Hepatocyte (in vitro differentiated cells): Measurements from ENCODE around the gene PDLIM7. TPM values are rescaled to one million over a fixed set of nuclear protein-coding genes. Genes with fewer than 3 reads are reported as not detected.

Source experiments
- DNase-seq: peaks from one replicate; pipeline ENCODE4 v3.0.0-alpha.2; 2016; ENCODE audit warnings: low spot score
- H2AFZ ChIP-seq: fragments of 200-600 bp; sonication (generic); 2 replicates; pipeline ENCODE4 v1.6.0; 2016; ENCODE audit warnings: antibody characterized with exemption, mild to moderate bottlenecking
- H3K27ac ChIP-seq: fragments of 200-600 bp; sonication (generic); 2 replicates; pipeline ENCODE4 v1.5.1; 2016; ENCODE audit warnings: mild to moderate bottlenecking
- H3K27me3 ChIP-seq: fragments of 200-600 bp; sonication (generic); 2 replicates; pipeline ENCODE4 v1.6.1; 2016
- H3K36me3 ChIP-seq: fragments of 200-600 bp; sonication (generic); replicated peaks from 2 replicates; pipeline ENCODE4 v1.5.1; 2016; ENCODE audit warnings: low read depth; ENCODE audit not compliant: insufficient read depth
- H3K4me1 ChIP-seq: fragments of 200-600 bp; sonication (generic); 2 replicates; pipeline ENCODE4 v1.5.1; 2016; ENCODE audit warnings: mild to moderate bottlenecking, moderate library complexity; ENCODE audit not compliant: insufficient read depth
- H3K4me2 ChIP-seq: fragments of 200-600 bp; sonication (generic); 2 replicates; pipeline ENCODE4 v1.6.0; 2016
- H3K4me3 ChIP-seq: fragments of 200-600 bp; sonication (generic); 2 replicates; pipeline ENCODE4 v1.5.1; 2016; ENCODE audit warnings: mild to moderate bottlenecking
- H3K79me2 ChIP-seq: fragments of 200-600 bp; sonication (generic); 2 replicates; pipeline ENCODE4 v1.6.0; 2017; ENCODE audit warnings: mild to moderate bottlenecking
- H3K9me2 ChIP-seq: fragments of 200-600 bp; sonication (generic); replicated peaks from 2 replicates; pipeline ENCODE4 v1.6.0; 2017; ENCODE audit warnings: mild to moderate bottlenecking; ENCODE audit not compliant: insufficient read depth
- H3K9me3 ChIP-seq: fragments of 200-600 bp; sonication (generic); 2 replicates; pipeline ENCODE4 v1.5.1; 2016; ENCODE audit warnings: low read depth, mild to moderate bottlenecking
- H4K20me1 ChIP-seq: fragments of 200-600 bp; sonication (generic); 2 replicates; pipeline ENCODE4 v1.6.0; 2016; ENCODE audit warnings: mild to moderate bottlenecking; ENCODE audit not compliant: insufficient read depth, poor library complexity, severe bottlenecking
- EZH2 ChIP-seq: fragments of 200-600 bp; sonication (generic); IDR thresholded peaks from 2 replicates; pipeline ENCODE4 v1.6.1; 2016; ENCODE audit warnings: antibody characterized with exemption, mild to moderate bottlenecking, borderline replicate concordance
- EZH2phosphoT487 ChIP-seq: fragments of 200-600 bp; sonication (generic); IDR thresholded peaks from one replicate; pipeline ENCODE4 v1.6.1; 2018; ENCODE audit warnings: antibody characterized with exemption, mild to moderate bottlenecking, low read depth, moderate library complexity; ENCODE audit not compliant: unreplicated experiment, severe bottlenecking
- WGBS: methylation state at CpG from one replicate; pipeline ENCODE4 v1.1.6; 2016; ENCODE audit warnings: low lambda C conversion rate; ENCODE audit errors: missing lambda C conversion rate; 5-methylcytosine and 5-hydroxymethylcytosine counted together
- polyA plus RNA-seq: library from polyadenylated mRNA; unstranded; fragments of >200 nt; fragmentation: Nextera tagmentation; extraction: Ambion mirVana; gene quantifications from 2 replicates; pipeline ENCODE4 v1.2.1, GENCODE V29; 2016
- total RNA-seq: library from RNA; depleted of rRNA; stranded (reverse); fragments of >200 nt; gene quantifications from 2 replicates; pipeline ENCODE4 v1.2.3, GENCODE V29; 2014
- TF ChIP-seq, protein P1 (sequence below): fragments of 200-600 bp; sonication (generic); IDR thresholded peaks from 2 replicates; pipeline ENCODE4 v1.5.1; 2016; ENCODE audit warnings: antibody characterized with exemption, mild to moderate bottlenecking; ENCODE audit not compliant: poor library complexity

The PDLIM7 gene
- total and polyA plus RNA-seq, 2 experiments from 2014 or later: 57.1 to 143 TPM

DNA sequence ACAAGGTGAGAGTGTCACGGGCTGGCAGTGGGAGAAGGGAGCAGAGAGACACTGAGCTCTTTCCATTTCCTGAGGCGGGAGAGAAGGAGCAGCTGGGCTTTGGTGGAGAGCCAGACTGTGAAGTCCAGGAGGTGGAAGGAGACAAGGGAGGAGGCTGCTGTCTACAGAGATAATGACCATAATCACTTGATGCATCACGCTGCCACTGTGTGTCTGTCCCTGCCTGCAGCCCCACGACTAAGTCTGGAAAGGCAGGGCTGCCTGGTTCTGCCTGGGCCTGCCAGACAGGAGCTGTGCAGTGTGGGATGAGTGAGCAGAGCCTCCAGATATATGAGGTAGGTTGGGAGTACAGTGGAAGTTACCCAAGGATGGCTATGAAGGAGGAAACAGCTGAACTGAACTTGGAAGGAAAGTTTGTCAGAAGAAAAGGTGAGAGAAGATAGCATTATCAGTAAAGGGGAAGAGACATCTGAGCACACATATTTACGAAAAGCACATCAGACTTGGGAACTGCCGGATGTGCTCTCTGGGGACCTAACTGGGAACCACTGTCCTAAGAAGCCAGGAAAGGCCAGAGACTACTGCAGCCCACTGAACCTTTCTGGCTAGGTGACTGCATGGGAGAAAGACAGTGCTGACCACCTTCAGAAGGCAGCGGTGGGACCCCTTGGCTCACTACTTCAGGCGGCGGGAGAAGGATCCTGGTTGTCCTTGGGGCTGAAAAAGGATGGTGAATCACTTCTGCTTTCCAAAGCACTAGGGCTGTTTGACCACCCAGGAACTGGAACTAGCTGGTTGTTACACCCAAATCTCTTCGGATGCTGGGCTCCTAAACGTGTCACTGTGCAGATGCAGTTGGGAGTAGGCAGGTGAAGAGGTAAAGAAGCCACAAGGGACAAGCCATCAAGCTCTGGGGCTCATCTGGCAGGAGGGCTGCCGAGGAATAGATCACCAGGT is 32.1 kb upstream of the PDLIM7 start:
- no peak overlapping the region for H3K27ac ChIP-seq
- no peaks in the 10 kb centered on the region for H3K36me3 ChIP-seq
- 92% methylated on average over 12 of the region's 12 CpGs for WGBS

DNA sequence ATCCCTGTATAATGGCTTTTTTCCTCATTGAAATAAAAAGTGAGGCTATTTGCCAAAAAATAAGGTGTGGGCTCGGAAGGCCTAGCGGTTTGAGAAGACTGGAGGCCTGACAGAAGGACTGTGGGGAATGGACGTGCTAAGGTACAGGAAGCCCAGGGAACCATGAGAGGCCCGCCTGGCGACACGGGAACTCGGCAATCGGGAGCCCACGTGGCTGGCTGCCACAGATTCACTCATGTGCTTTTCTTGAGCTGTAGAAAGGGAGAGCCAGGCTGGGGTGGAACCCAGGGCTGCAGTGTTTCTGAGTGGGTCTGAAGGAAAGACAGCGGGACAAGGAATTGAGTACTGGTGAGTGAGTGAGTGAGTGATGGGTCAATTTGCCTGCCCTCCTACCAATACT is 31.2 kb upstream of the PDLIM7 start:
- no peak overlapping the region for H3K27ac ChIP-seq
- H4K20me1 ChIP-seq: peaks cover 4% of the 10 kb centered on the region
- no peak overlapping the region for H2AFZ ChIP-seq
- peaks cover 5% of the 10 kb centered on the region for H3K79me2 ChIP-seq
- no peaks in the 10 kb centered on the region for H3K4me1 ChIP-seq
- no peaks in the 10 kb centered on the region for H3K36me3 ChIP-seq
- TF ChIP-seq EZH2 (no peak), EZH2phosphoT487 (no peak)
- TF ChIP-seq, protein P1, sequence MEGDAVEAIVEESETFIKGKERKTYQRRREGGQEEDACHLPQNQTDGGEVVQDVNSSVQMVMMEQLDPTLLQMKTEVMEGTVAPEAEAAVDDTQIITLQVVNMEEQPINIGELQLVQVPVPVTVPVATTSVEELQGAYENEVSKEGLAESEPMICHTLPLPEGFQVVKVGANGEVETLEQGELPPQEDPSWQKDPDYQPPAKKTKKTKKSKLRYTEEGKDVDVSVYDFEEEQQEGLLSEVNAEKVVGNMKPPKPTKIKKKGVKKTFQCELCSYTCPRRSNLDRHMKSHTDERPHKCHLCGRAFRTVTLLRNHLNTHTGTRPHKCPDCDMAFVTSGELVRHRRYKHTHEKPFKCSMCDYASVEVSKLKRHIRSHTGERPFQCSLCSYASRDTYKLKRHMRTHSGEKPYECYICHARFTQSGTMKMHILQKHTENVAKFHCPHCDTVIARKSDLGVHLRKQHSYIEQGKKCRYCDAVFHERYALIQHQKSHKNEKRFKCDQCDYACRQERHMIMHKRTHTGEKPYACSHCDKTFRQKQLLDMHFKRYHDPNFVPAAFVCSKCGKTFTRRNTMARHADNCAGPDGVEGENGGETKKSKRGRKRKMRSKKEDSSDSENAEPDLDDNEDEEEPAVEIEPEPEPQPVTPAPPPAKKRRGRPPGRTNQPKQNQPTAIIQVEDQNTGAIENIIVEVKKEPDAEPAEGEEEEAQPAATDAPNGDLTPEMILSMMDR: no peak
- H3K9me2 ChIP-seq: no peaks in the 10 kb centered on the region
- WGBS: 97% methylated on average over 10 of the region's 10 CpGs
- no peak overlapping the region for H3K4me3 ChIP-seq
- H3K4me2 ChIP-seq: no peak overlapping the region
- no peaks in the 10 kb centered on the region for H3K27me3 ChIP-seq
- H3K9me3 ChIP-seq: no peaks in the 10 kb centered on the region
- DNase-seq: no peak

More for the DNA sequence above, 32.1 kb upstream of the PDLIM7 start:
- Histone ChIP-seq H3K4me2 (no peak overlapping the region), H3K27me3 (no peaks in the 10 kb centered on the region), H3K4me1 (no peaks in the 10 kb centered on the region), H3K79me2 (peaks cover 12% of the 10 kb centered on the region), H3K9me2 (no peaks in the 10 kb centered on the region), H2AFZ (no peak overlapping the region), H3K4me3 (no peak overlapping the region), H4K20me1 (peaks cover 7% of the 10 kb centered on the region), H3K9me3 (no peaks in the 10 kb centered on the region)
- TF ChIP-seq EZH2: no peak
- no peak for TF ChIP-seq EZH2phosphoT487
- TF ChIP-seq, protein P1: no peak
- DNase-seq: no peak

DNA sequence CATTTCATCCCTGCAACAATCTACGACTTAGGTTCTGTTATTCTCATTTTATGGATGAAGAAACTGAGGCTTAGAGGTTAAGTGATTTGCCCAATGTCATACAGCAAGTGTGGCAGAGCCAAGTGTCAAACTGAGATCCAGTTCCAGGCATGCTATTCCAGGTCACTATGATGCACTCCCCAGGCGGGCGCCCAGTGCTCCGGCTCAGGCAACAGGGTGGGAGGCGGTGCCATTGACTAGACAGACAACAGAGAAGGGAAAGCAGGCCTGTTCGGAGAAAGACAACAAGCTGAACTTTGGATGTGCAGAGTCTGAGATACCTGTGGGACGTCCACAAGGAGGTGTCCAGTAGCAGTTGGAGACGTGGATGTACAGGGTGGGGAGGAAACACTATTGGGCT is 30.2 kb upstream of the PDLIM7 start:
- whole genome bisulfite sequencing: 94% methylated on average over 8 of the region's 8 CpGs
- H3K9me3 ChIP-seq: no peaks in the 10 kb centered on the region
- TF ChIP-seq, protein P1: no peak
- no peak for TF ChIP-seq EZH2
- TF ChIP-seq EZH2phosphoT487: no peak

More for the DNA sequence above, 30.2 kb upstream of the PDLIM7 start:
- no peaks in the 10 kb centered on the region for H3K9me2 ChIP-seq
- H3K4me1 ChIP-seq: no peaks in the 10 kb centered on the region
- no peak overlapping the region for H3K4me2 ChIP-seq
- H3K36me3 ChIP-seq: no peaks in the 10 kb centered on the region
- H4K20me1 ChIP-seq: no peaks in the 10 kb centered on the region
- H3K79me2 ChIP-seq: peaks cover 3% of the 10 kb centered on the region
- H3K27me3 ChIP-seq: no peaks in the 10 kb centered on the region
- DNase-seq: no peak
- H2AFZ ChIP-seq: no peak overlapping the region
- no peak overlapping the region for H3K4me3 ChIP-seq
- H3K27ac ChIP-seq: no peak overlapping the region
